RPMI8226 (cell line): Measurements from ENCODE around the gene NT5E.

Source experiments
- DNase-seq: peaks from one replicate; pipeline ENCODE4 v3.0.0-alpha.2; 2015

NT5E gene

DNA sequence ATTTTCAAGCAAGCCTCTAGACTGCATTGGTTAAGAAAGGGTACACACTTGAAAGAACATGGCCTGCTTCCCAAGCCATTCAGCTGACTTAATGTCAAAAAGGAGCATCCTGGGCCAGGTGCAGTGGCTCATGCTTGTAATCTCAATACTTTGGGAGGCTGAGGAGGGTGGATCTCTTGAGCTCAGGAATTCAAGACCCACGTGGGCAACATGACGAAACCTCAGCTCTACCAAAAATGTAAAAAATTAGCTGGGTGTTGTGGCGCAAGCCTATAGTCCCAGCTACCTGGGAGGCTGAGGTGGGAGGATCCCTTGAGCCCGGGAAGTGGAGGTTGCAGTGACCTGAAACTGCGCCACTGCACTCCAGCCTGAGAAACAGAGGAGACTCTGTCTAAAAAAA, 26.9 kb upstream of the NT5E start:
- no peak for DNase-seq

GRCh38 chr6:85424981-85425380, 24.9 kb upstream of the NT5E start:
- DNase-seq, result no peak

DNA sequence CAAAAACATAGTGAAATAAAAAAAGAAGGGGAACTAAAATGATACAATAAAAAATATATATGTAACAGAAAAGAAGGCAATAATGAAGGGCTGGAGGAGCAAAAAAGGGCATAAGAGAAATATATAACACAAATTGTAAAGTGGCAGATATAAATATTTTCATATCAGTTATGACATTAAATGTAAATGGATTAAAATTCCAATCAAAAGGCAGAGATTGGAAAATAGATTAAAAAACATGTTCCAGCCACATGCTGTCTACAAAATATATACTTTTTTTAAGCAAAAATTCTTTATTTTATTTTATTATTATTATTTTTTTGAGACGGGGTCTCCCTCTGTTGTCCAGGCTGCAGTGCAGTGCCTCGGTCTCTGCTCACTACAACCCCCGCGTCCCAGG, 23.9 kb upstream of the NT5E start:
- DNase-seq, result no peak

- DNase-seq, result no peak
Observed at GRCh38 chr6:85428486-85428885, 21.4 kb upstream of the NT5E start.

GRCh38 chr6:85429346-85429745, 20.5 kb upstream of the NT5E start:
- DNase-seq, result no peak

DNA sequence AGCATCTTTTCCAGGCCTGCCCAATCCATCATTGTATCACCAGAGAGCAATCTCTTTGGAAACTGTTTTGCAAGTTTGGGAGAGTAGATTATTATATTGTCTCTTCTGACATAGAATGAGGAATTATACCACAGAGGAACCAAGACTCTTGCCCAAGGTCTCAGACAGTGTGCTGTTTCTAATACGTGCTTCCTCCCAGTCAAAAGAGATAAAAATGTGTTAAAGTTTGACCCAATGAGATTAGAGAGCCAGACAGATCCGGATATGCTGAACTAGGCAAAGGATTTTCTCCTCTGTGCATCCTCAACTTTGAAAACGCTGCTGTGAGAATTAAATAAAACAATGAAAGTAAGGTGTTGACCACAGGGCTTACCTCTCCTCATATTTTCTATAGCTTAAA, 18.6 kb upstream of the NT5E start:
- DNase-seq, result no peak

DNA sequence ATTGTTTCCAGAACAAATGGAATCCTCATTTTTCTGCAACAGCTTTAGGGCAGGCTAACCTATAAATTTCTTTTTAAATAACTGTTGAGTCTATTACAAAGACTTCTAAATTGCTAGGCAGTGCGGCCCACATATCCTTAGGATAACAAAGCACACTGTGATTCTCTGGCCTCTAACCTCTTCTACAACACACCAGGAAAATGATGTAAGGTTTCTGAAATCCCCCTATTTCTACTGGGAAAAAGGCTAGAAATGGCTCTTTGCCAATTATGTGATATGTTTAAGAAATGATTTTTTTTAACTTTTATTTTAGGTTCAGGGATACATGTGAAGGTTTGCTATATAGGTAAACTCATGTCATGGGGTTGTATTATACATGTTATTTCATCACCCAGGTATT, 17.3 kb upstream of the NT5E start:
- DNase-seq, result no peak

DNA sequence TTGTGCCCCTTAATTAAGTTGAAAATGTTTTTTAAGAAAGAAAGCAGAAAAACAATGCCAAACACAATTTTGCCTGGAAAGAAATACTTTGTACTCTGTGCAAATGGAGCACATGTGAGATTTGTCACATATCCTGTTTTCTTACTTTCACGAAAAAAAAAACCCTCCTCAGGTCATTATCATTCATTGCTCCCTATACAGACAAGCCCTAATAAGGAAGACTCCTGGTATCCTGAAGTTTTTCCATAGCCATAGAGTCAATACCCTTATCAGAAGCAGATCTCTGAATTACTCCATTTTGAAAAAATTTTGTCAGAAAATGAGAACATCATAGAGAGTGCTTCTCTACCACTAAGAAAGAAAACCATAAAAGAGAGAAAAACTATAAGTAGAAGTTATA, 14.0 kb upstream of the NT5E start:
- DNase-seq, result no peak

DNA sequence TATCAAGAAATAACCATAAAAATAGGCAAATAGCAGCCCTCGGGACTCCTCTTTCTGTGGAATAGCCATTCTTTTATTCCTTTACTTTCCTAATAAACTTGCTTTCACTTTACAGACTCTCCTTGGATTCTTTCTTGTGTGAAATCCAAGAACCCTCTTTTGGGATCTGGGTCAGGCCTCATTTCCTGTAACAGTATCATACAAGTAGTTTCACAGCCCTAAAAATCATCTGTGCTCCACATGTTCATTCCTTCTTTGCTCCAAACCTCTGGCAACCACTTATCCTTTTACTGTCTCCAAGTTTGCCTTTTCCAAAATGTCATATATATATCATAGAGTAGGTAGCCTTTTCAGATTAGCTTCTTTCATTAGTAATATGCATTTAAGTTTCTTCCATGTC, 13.5 kb upstream of the NT5E start:
- no peak for DNase-seq

- DNase-seq, result no peak
Observed at GRCh38 chr6:85436939-85437495, 12.9 kb upstream of the NT5E start.

DNA sequence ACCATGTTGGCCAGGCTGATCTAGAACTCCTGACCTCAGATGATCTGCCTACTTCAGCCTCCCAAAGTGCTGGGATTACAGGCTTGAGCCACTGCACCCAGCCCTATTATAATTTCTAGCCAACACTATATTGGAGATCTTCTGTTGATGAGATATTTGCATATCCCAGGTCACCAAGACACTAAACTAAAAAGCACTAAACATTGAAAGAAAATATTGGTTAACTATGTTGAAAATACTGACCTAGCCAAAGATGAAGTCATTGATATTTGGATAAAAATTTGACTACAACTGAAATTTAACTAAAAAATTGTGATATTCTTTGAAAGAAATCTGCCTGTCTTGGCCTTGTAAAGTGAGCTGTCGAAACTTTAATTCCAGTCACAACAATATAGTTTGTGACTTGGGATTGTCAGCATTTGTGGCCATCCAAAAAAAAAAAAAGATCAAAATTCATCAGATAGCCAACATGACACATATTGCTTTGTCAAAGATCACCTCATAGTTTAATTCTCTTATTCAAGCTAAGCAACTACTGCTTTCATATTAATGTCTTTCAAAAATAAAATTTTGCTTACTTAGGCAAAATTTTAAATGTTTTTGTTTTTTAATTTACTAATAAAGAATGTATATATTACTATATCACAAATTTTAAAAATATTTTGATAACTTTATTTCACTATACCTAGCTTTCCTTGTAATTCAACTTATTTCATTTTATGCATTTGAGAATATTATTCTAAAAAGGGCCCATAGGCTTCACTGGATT, 6.3 kb upstream of the NT5E start:
- no peak for DNase-seq

DNA sequence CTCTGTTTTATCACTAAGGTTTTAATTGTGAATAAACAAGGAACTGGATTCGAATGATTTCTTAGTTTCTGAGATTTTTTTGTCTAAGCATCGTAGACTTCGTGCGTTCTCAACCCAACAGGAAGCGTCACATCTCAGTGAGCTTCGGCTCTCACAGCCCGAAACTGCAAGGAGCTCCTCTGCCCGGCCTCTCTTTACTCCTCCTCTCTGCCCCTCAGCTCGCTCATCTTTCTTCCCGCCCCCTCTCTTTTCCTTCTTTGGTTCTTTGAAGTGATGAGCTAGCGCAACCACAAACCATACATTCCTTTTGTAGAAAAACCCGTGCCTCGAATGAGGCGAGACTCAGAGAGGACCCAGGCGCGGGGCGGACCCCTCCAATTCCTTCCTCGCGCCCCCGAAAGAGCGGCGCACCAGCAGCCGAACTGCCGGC, 480 bp upstream of the NT5E start:
- peak; percentile 20 for DNase-seq

DNA sequence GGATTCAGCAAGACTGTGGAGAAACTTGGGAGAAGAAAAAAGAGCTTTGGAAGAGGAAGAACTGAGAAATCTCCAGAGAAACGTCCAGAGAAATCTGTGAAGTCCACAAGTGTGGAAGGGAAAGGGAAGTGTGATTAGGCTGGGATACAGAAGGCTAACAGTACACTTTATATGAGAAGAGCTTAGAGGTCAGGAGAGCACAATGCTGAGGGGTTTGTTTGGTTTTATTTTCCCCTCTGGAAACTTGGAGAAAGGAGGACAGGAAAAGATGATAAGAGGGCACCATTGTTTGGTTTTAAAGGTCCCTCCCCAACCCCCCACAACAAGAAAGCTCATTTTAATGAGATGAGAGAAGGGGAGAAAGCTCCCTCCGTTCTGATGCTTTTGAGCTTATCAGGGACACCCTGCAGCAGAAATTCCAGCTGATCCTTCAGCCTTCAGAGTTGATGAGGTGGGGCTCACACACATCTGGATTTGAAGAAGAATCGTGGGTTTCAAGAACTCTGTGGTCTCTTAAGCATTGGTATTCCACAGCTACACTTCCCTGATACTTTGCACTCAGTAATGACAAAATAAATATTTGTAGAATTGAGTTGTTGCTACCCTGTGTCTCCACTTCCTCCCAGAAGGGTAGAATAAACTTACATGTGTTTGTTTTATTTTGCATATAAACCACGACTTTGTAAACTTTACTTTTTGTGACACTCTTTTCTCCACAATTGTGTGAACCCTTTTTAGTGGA, 1.9 kb downstream of the NT5E start:
- DNase-seq, result no peak

GRCh38 chr6:85452441-85452881, 2.6 kb downstream of the NT5E start:
- DNase-seq, result no peak

- DNase-seq, result no peak
Observed at GRCh38 chr6:85453052-85453451, 3.2 kb downstream of the NT5E start.

DNA sequence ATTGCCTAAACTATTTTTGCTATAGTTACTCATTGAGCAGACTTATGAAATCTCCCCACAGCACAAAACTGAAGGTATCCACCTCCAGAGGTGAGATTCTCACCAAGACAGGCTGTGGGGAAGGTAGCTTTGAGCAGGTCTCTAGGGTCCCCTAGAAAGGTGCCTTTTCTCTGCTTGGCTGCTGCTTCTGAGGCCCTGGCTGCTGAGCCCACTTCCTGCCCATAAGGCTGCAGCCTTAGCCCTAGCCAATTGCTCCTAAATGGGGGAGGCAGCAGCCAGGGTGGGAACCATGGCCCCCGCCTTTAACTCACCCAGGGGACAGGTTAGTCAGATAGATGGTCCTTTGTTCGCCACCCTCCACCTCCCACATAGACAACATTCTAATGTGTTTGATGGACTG, 3.6 kb downstream of the NT5E start:
- DNase-seq, result no peak

DNA sequence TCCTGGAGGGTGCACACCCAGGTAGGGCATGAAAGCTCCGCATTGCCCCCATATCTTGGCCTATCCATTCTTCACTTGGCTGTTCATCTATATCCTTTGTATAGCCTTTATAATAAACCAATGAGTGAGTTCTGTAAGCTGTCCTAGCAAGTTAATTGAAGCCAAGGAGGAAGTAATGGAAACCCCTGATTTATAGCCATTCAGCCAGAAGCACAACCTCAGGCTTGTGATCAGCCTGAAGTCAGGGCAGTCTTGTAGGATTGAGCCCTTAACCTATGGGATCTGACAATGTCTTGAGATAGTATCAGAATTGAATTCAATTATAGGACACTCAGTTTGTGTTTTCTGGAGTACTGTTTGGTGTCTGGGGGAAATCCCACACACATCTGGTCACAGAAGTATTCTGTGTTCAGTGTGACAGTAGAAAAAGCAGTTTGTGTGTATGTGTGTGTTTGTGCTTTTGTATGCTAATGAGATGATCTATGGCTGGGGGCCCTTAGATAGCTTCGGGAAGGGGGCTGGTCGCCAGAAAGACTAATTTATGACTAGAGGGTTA, 5.7 kb downstream of the NT5E start:
- no peak for DNase-seq

GRCh38 chr6:85456782-85457181, 6.9 kb downstream of the NT5E start:
- peak; percentile 24 for DNase-seq

- peak; percentile 49 for DNase-seq
Observed at GRCh38 chr6:85458184-85458583, 8.3 kb downstream of the NT5E start.

GRCh38 chr6:85458782-85459181, 8.9 kb downstream of the NT5E start:
- no peak for DNase-seq

- DNase-seq, result no peak
Observed at GRCh38 chr6:85459224-85459901, 9.5 kb downstream of the NT5E start.

- DNase-seq, result no peak
Observed at GRCh38 chr6:85460154-85460920, 10.5 kb downstream of the NT5E start.
